ENCODE results near the gene HBB. TPM values are rescaled to one million over a fixed set of nuclear protein-coding genes. Genes with fewer than 3 reads are reported as not detected.

Gene HBB
- total RNA-seq, 1 experiment from 2014 or later: not detected

GRCh38 chr11:5247472-5248192, 20.8 kb upstream of the HBB start:
- Histone ChIP-seq H3K79me2 (ENCODE audit: insufficient read depth, low read length) (no peaks in the 10 kb centered on the region), H3K14ac (ENCODE audit: insufficient read depth, low read length) (no peak overlapping the region), H3K9ac (ENCODE audit: extremely low read depth, insufficient read length, low read length) (no peak overlapping the region), H2BK15ac (ENCODE audit: low read depth, low read length) (no peak overlapping the region), H3K4me2 (ENCODE audit: insufficient read depth, insufficient read length, low read length) (no peak overlapping the region), H3K9me3 (ENCODE audit: control insufficient read depth, low read depth, low read length) (no peaks in the 10 kb centered on the region), H3K27ac (ENCODE audit: insufficient read length, low read depth, low read length) (no peak overlapping the region), H3K4ac (ENCODE audit: low read depth, low read length) (no peak overlapping the region), H2BK20ac (ENCODE audit: low read depth, low read length, poor library complexity, severe bottlenecking) (no peak overlapping the region), H3T11ph (ENCODE audit: low read length) (no peak overlapping the region), H4K8ac (replicated peaks; ENCODE audit: insufficient read length, low read depth, low read length) (no peak overlapping the region), H4K91ac (ENCODE audit: insufficient read length, low read depth, low read length) (no peak overlapping the region), H3K27me3 (ENCODE audit: insufficient read depth, low read length) (no peaks in the 10 kb centered on the region), H3K4me1 (ENCODE audit: insufficient read depth, low read length) (no peaks in the 10 kb centered on the region), H3K56ac (ENCODE audit: insufficient read length, low read depth, low read length) (no peak overlapping the region), H2AFZ (ENCODE audit: low read length) (no peak overlapping the region), H4K20me1 (ENCODE audit: control insufficient read depth, insufficient read depth, insufficient read length) (no peaks in the 10 kb centered on the region), H4K5ac (ENCODE audit: insufficient read length, low read depth, low read length) (no peak overlapping the region), H3K23me2 (ENCODE audit: insufficient read length, low read depth, low read length, poor library complexity, severe bottlenecking) (no peaks in the 10 kb centered on the region), H2BK5ac (ENCODE audit: insufficient read length, low read length) (no peak overlapping the region), H3K23ac (ENCODE audit: insufficient read length, low read depth, low read length) (no peak overlapping the region), H3K79me1 (ENCODE audit: insufficient read depth, low read depth, low read length, poor library complexity, severe bottlenecking) (no peaks in the 10 kb centered on the region), H2BK12ac (ENCODE audit: insufficient read length, low read depth, low read length) (no peak overlapping the region), H3K18ac (ENCODE audit: insufficient read length, low read depth, low read length) (no peak overlapping the region), H2AK5ac (ENCODE audit: insufficient read length, low read length) (no peak overlapping the region), H2BK120ac (ENCODE audit: low read depth, low read length, poor library complexity, severe bottlenecking) (no peak overlapping the region)
- no peaks in the 10 kb centered on the region for H3K9me3 Mint-ChIP-seq
- H3K36me3 Mint-ChIP-seq (ENCODE audit: insufficient read depth in 1 of 3, low read depth in 3 of 3): no peaks in the 10 kb centered on the region
- no peak overlapping the region for H3K27ac Mint-ChIP-seq
- no peaks in the 10 kb centered on the region for H3K4me1 Mint-ChIP-seq
- H3K4me3 Mint-ChIP-seq: no peak overlapping the region
- WGBS (ENCODE audit: extremely low coverage, insufficient read length, low lambda C conversion rate): no CpG with 5 or more reads among the region's 3 CpGs
- DNase-seq: no peak
- TF ChIP-seq CTCF (conservative IDR thresholded peaks at IDR 0.05): no peak
- H3K27me3 Mint-ChIP-seq (ENCODE audit: low read depth): peaks cover 11% of the 10 kb centered on the region

All from H9 (cell line).